SK-N-MC (cell line): ENCODE results near the gene MYORG.
"Not testable (repeated sequence)": the region's sequence is repeated elsewhere in the genome, so short reads cannot be mapped to it uniquely, and the experiment has no call there.

Source experiments
- EZH2 ChIP-seq: fragments of 200-600 bp; sonication (generic); IDR thresholded peaks from one replicate; pipeline ENCODE4 v1.6.1; 2017; ENCODE audit warnings: antibody characterized with exemption
- FOXP2 ChIP-seq: optimal IDR thresholded peaks from 2 replicates; pipeline ENCODE3; 2011; ENCODE audit warnings: mild to moderate bottlenecking, moderate library complexity; ENCODE audit not compliant: insufficient read depth; ENCODE audit errors: extremely low read length, control extremely low read depth

- not testable (repeated sequence) for TF ChIP-seq EZH2, FOXP2
Measured at GRCh38 chr9:34352122-34352652, 24.5 kb downstream of the MYORG start.
